Activated T-cell treated with anti-CD3 and anti-CD28 coated beads, Interleukin-2, amount 50 U/mL, for 24 hours (primary cell): ENCODE data around the gene CBY3.
"Not testable (repeated sequence)": the region's sequence is repeated elsewhere in the genome, so short reads cannot be mapped to it uniquely, and the experiment has no call there.

Experiments used
- DNase-seq: peaks from one replicate; pipeline ENCODE4 v3.0.0-alpha.2; 2020
- H3K27ac Mint-ChIP-seq: 2 replicates; pipeline ENCODE4 v1.8.0; 2020; ENCODE audit warnings: mild to moderate bottlenecking, mixed read lengths
- H3K27me3 Mint-ChIP-seq: 2 replicates; pipeline ENCODE4 v1.8.0; 2020; ENCODE audit warnings: mixed read lengths
- H3K36me3 Mint-ChIP-seq: 2 replicates; pipeline ENCODE4 v1.8.0; 2020; ENCODE audit warnings: low read depth, mixed read lengths
- H3K4me1 Mint-ChIP-seq: 2 replicates; pipeline ENCODE4 v1.8.0; 2020; ENCODE audit warnings: low read depth, mixed read lengths
- H3K4me3 Mint-ChIP-seq: 2 replicates; pipeline ENCODE4 v1.8.0; 2020; ENCODE audit warnings: mild to moderate bottlenecking, moderate library complexity, mixed read lengths
- H3K9me3 Mint-ChIP-seq: 2 replicates; pipeline ENCODE4 v1.8.0; 2020; ENCODE audit warnings: mixed read lengths

CBY3 gene

GRCh38 chr5:179696603-179697002, 15.8 kb upstream of the CBY3 start:
- H3K4me1 Mint-ChIP-seq, result peaks cover 30% of the 10 kb centered on the region
- H3K27ac Mint-ChIP-seq, result peak overlapping the region; percentile 99
- DNase-seq, result no peak
- no peak overlapping the region for H3K4me3 Mint-ChIP-seq
- H3K36me3 Mint-ChIP-seq, result peaks cover 36% of the 10 kb centered on the region
- no peaks in the 10 kb centered on the region for H3K9me3 Mint-ChIP-seq
- no peaks in the 10 kb centered on the region for H3K27me3 Mint-ChIP-seq

- peaks cover 16% of the 10 kb centered on the region for H3K36me3 Mint-ChIP-seq
- no peak overlapping the region for H3K4me3 Mint-ChIP-seq
- H3K27me3 Mint-ChIP-seq, result no peaks in the 10 kb centered on the region
- peaks cover 14% of the 10 kb centered on the region for H3K4me1 Mint-ChIP-seq
- H3K27ac Mint-ChIP-seq, result no peak overlapping the region
- no peak for DNase-seq
- no peaks in the 10 kb centered on the region for H3K9me3 Mint-ChIP-seq
These were observed 13.7 kb upstream of the CBY3 start for GRCh38 chr5:179694561-179694960.

GRCh38 chr5:179689212-179689611, 8.4 kb upstream of the CBY3 start:
- H3K27me3 Mint-ChIP-seq, H3K4me3 Mint-ChIP-seq, H3K36me3 Mint-ChIP-seq, H3K4me1 Mint-ChIP-seq, H3K9me3 Mint-ChIP-seq, DNase-seq, H3K27ac Mint-ChIP-seq: not testable (repeated sequence)

GRCh38 chr5:179680014-179680779, 637 bp downstream of the CBY3 start:
- Mint-ChIP-seq H3K27ac (peak overlapping the region; percentile 64), H3K4me3 (peak overlapping the region; percentile 70), H3K27me3 (no peaks in the 10 kb centered on the region), H3K9me3 (peaks cover 3% of the 10 kb centered on the region), H3K36me3 (peaks cover 46% of the 10 kb centered on the region), H3K4me1 (peaks cover 32% of the 10 kb centered on the region)
- DNase-seq, result no peak

- H3K27me3 Mint-ChIP-seq, result no peaks in the 10 kb centered on the region
- peaks cover 32% of the 10 kb centered on the region for H3K4me1 Mint-ChIP-seq
- peak; percentile 81 for DNase-seq
- peaks cover 3% of the 10 kb centered on the region for H3K9me3 Mint-ChIP-seq
- H3K4me3 Mint-ChIP-seq, result peak overlapping the region; percentile 99
- H3K27ac Mint-ChIP-seq, result peak overlapping the region; percentile 98
- peaks cover 51% of the 10 kb centered on the region for H3K36me3 Mint-ChIP-seq
These were observed 1.7 kb downstream of the CBY3 start for GRCh38 chr5:179679014-179679674.

GRCh38 chr5:179678223-179679013, 2.4 kb downstream of the CBY3 start:
- Mint-ChIP-seq H3K4me3 (peak overlapping the region; percentile 99), H3K36me3 (peaks cover 51% of the 10 kb centered on the region), H3K9me3 (peaks cover 3% of the 10 kb centered on the region), H3K4me1 (peaks cover 32% of the 10 kb centered on the region), H3K27me3 (no peaks in the 10 kb centered on the region), H3K27ac (peak overlapping the region; percentile 98)
- DNase-seq, result peak; percentile 96

GRCh38 chr5:179668391-179668790, 12.4 kb downstream of the CBY3 start:
- H3K36me3 Mint-ChIP-seq, result no peaks in the 10 kb centered on the region
- H3K27me3 Mint-ChIP-seq, result no peaks in the 10 kb centered on the region
- H3K4me1 Mint-ChIP-seq, result no peaks in the 10 kb centered on the region
- no peaks in the 10 kb centered on the region for H3K9me3 Mint-ChIP-seq
- DNase-seq, result peak; percentile 48
- H3K4me3 Mint-ChIP-seq, result no peak overlapping the region
- H3K27ac Mint-ChIP-seq, result no peak overlapping the region

GRCh38 chr5:179661647-179662046, 19.2 kb downstream of the CBY3 start:
- not testable (repeated sequence) for H3K27me3 Mint-ChIP-seq, DNase-seq, H3K9me3 Mint-ChIP-seq, H3K4me1 Mint-ChIP-seq, H3K4me3 Mint-ChIP-seq, H3K36me3 Mint-ChIP-seq, H3K27ac Mint-ChIP-seq

- peak; percentile 40 for DNase-seq
- not testable (repeated sequence) for H3K36me3 Mint-ChIP-seq, H3K4me1 Mint-ChIP-seq, H3K9me3 Mint-ChIP-seq, H3K27me3 Mint-ChIP-seq
- H3K27ac Mint-ChIP-seq, result peak overlapping the region; percentile 66
- H3K4me3 Mint-ChIP-seq, result peak overlapping the region; percentile 80
These were observed 22.5 kb downstream of the CBY3 start for GRCh38 chr5:179658179-179658856.

GRCh38 chr5:179657302-179658178, 23.3 kb downstream of the CBY3 start:
- H3K27me3 Mint-ChIP-seq, H3K4me1 Mint-ChIP-seq, H3K9me3 Mint-ChIP-seq, H3K36me3 Mint-ChIP-seq, H3K27ac Mint-ChIP-seq, DNase-seq: not testable (repeated sequence)
- H3K4me3 Mint-ChIP-seq, result peak overlapping the region; percentile 80

- not testable (repeated sequence) for H3K27me3 Mint-ChIP-seq, H3K36me3 Mint-ChIP-seq, H3K4me3 Mint-ChIP-seq, H3K9me3 Mint-ChIP-seq, DNase-seq, H3K4me1 Mint-ChIP-seq, H3K27ac Mint-ChIP-seq
These were observed 27.7 kb downstream of the CBY3 start for GRCh38 chr5:179653135-179653534.

GRCh38 chr5:179650245-179650644, 30.6 kb downstream of the CBY3 start:
- not testable (repeated sequence) for H3K27ac Mint-ChIP-seq, DNase-seq, H3K9me3 Mint-ChIP-seq, H3K4me3 Mint-ChIP-seq, H3K4me1 Mint-ChIP-seq, H3K27me3 Mint-ChIP-seq, H3K36me3 Mint-ChIP-seq

- H3K27me3 Mint-ChIP-seq, H3K4me1 Mint-ChIP-seq, H3K36me3 Mint-ChIP-seq, H3K9me3 Mint-ChIP-seq, H3K27ac Mint-ChIP-seq, DNase-seq, H3K4me3 Mint-ChIP-seq: not testable (repeated sequence)
These were observed 31.6 kb downstream of the CBY3 start for GRCh38 chr5:179649166-179649703.
